ENCODE measurements around the gene ANXA8. TPM values are rescaled to one million over a fixed set of nuclear protein-coding genes. Genes with fewer than 3 reads are reported as not detected.
"Not testable (repeated sequence)": the region's sequence is repeated elsewhere in the genome, so short reads cannot be mapped to it uniquely, and the experiment has no call there.

ANXA8 gene
- polyA plus RNA-seq, 3 donors: 0.52 to 2.9 (median 0.97) TPM

GRCh38 chr10:47472647-47473046 is 11.3 kb downstream of the ANXA8 start:
- no CpG with 5 or more reads among the region's 3 CpGs for WGBS (ENCODE audit: insufficient coverage)
- intact Hi-C loops (cut with micrococcal nuclease); H4K20me1 ChIP-seq (ENCODE audit: insufficient read depth, low read length); H3K27me3 ChIP-seq (ENCODE audit: control insufficient read depth in 2 of 2, insufficient read depth in 2 of 2, low read length in 2 of 2); H3K9me3 Mint-ChIP-seq; H3K36me3 Mint-ChIP-seq; H3K36me3 ChIP-seq (replicated peaks in 1 of 2; ENCODE audit: control insufficient read depth in 1 of 2, insufficient read depth in 2 of 2, low read length in 2 of 2); H2AFZ ChIP-seq (ENCODE audit: insufficient read depth, low read depth, low read length, poor library complexity, severe bottlenecking); H3K4me3 ChIP-seq (replicated peaks in 1 of 3; ENCODE audit: low read depth in 2 of 3, low read length in 3 of 3); H3K79me2 ChIP-seq (ENCODE audit: insufficient read depth, low read length); H3K4me1 Mint-ChIP-seq; H3K9ac ChIP-seq (ENCODE audit: insufficient read depth, low read length, poor library complexity, severe bottlenecking); H3K27ac Mint-ChIP-seq; H3K27ac ChIP-seq (ENCODE audit: low read depth in 1 of 2, low read length in 2 of 2); DNase-seq; H3K27me3 Mint-ChIP-seq (ENCODE audit: low read depth in 3 of 3); H3K9me3 ChIP-seq (replicated peaks in 1 of 2; ENCODE audit: control insufficient read depth in 1 of 2, insufficient read depth in 1 of 2, low read length in 2 of 2); H3K4me3 Mint-ChIP-seq; H3K4me2 ChIP-seq (replicated peaks; ENCODE audit: extremely low read depth, low read length, poor library complexity, severe bottlenecking); H3K4me1 ChIP-seq (ENCODE audit: control insufficient read depth in 1 of 2, insufficient read depth in 2 of 2, low read length in 2 of 2): not testable (repeated sequence)

- DNase-seq; H3K9me3 Mint-ChIP-seq; H3K4me2 ChIP-seq (replicated peaks; ENCODE audit: extremely low read depth, low read length, poor library complexity, severe bottlenecking); H3K9me3 ChIP-seq (replicated peaks in 1 of 2; ENCODE audit: control insufficient read depth in 1 of 2, insufficient read depth in 1 of 2, low read length in 2 of 2); H3K27ac ChIP-seq (ENCODE audit: low read depth in 1 of 2, low read length in 2 of 2); H4K20me1 ChIP-seq (ENCODE audit: insufficient read depth, low read length); H3K4me1 Mint-ChIP-seq; H3K27me3 Mint-ChIP-seq (ENCODE audit: low read depth in 3 of 3); H3K4me1 ChIP-seq (ENCODE audit: control insufficient read depth in 1 of 2, insufficient read depth in 2 of 2, low read length in 2 of 2); H3K4me3 ChIP-seq (replicated peaks in 1 of 3; ENCODE audit: low read depth in 2 of 3, low read length in 3 of 3); H2AFZ ChIP-seq (ENCODE audit: insufficient read depth, low read depth, low read length, poor library complexity, severe bottlenecking); H3K9ac ChIP-seq (ENCODE audit: insufficient read depth, low read length, poor library complexity, severe bottlenecking); H3K27me3 ChIP-seq (ENCODE audit: control insufficient read depth in 2 of 2, insufficient read depth in 2 of 2, low read length in 2 of 2); H3K79me2 ChIP-seq (ENCODE audit: insufficient read depth, low read length); H3K36me3 ChIP-seq (replicated peaks in 1 of 2; ENCODE audit: control insufficient read depth in 1 of 2, insufficient read depth in 2 of 2, low read length in 2 of 2); H3K27ac Mint-ChIP-seq; H3K36me3 Mint-ChIP-seq; H3K4me3 Mint-ChIP-seq; intact Hi-C loops (cut with micrococcal nuclease): not testable (repeated sequence)
- WGBS (ENCODE audit: insufficient coverage): no CpG with 5 or more reads among the region's 5 CpGs
Observed at GRCh38 chr10:47472072-47472471, 11.8 kb downstream of the ANXA8 start.

- H3K4me3 Mint-ChIP-seq; H3K4me2 ChIP-seq (replicated peaks; ENCODE audit: extremely low read depth, low read length, poor library complexity, severe bottlenecking); H3K79me2 ChIP-seq (ENCODE audit: insufficient read depth, low read length); H3K4me3 ChIP-seq (replicated peaks in 1 of 3; ENCODE audit: low read depth in 2 of 3, low read length in 3 of 3); H3K9me3 ChIP-seq (replicated peaks in 1 of 2; ENCODE audit: control insufficient read depth in 1 of 2, insufficient read depth in 1 of 2, low read length in 2 of 2); H3K4me1 Mint-ChIP-seq; H3K4me1 ChIP-seq (ENCODE audit: control insufficient read depth in 1 of 2, insufficient read depth in 2 of 2, low read length in 2 of 2); H2AFZ ChIP-seq (ENCODE audit: insufficient read depth, low read depth, low read length, poor library complexity, severe bottlenecking); H3K9me3 Mint-ChIP-seq; DNase-seq; H3K9ac ChIP-seq (ENCODE audit: insufficient read depth, low read length, poor library complexity, severe bottlenecking); H3K36me3 Mint-ChIP-seq; H3K36me3 ChIP-seq (replicated peaks in 1 of 2; ENCODE audit: control insufficient read depth in 1 of 2, insufficient read depth in 2 of 2, low read length in 2 of 2); H3K27ac Mint-ChIP-seq; H4K20me1 ChIP-seq (ENCODE audit: insufficient read depth, low read length); H3K27me3 Mint-ChIP-seq (ENCODE audit: low read depth in 3 of 3); H3K27ac ChIP-seq (ENCODE audit: low read depth in 1 of 2, low read length in 2 of 2); H3K27me3 ChIP-seq (ENCODE audit: control insufficient read depth in 2 of 2, insufficient read depth in 2 of 2, low read length in 2 of 2); intact Hi-C loops (cut with micrococcal nuclease): not testable (repeated sequence)
- WGBS (ENCODE audit: insufficient coverage): 88% methylated on average over 4 of the region's 20 CpGs
Observed at GRCh38 chr10:47468731-47469528, 15.0 kb downstream of the ANXA8 start.

GRCh38 chr10:47467957-47468356 is 16.0 kb downstream of the ANXA8 start:
- H3K9me3 ChIP-seq (replicated peaks in 1 of 2; ENCODE audit: control insufficient read depth in 1 of 2, insufficient read depth in 1 of 2, low read length in 2 of 2); H3K4me1 ChIP-seq (ENCODE audit: control insufficient read depth in 1 of 2, insufficient read depth in 2 of 2, low read length in 2 of 2); H3K4me2 ChIP-seq (replicated peaks; ENCODE audit: extremely low read depth, low read length, poor library complexity, severe bottlenecking); H3K36me3 Mint-ChIP-seq; DNase-seq; H3K27me3 ChIP-seq (ENCODE audit: control insufficient read depth in 2 of 2, insufficient read depth in 2 of 2, low read length in 2 of 2); H4K20me1 ChIP-seq (ENCODE audit: insufficient read depth, low read length); H3K4me3 Mint-ChIP-seq; intact Hi-C loops (cut with micrococcal nuclease); H3K36me3 ChIP-seq (replicated peaks in 1 of 2; ENCODE audit: control insufficient read depth in 1 of 2, insufficient read depth in 2 of 2, low read length in 2 of 2); H3K27ac ChIP-seq (ENCODE audit: low read depth in 1 of 2, low read length in 2 of 2); H3K4me1 Mint-ChIP-seq; H3K79me2 ChIP-seq (ENCODE audit: insufficient read depth, low read length); H3K27ac Mint-ChIP-seq; H3K4me3 ChIP-seq (replicated peaks in 1 of 3; ENCODE audit: low read depth in 2 of 3, low read length in 3 of 3); H3K9ac ChIP-seq (ENCODE audit: insufficient read depth, low read length, poor library complexity, severe bottlenecking); H2AFZ ChIP-seq (ENCODE audit: insufficient read depth, low read depth, low read length, poor library complexity, severe bottlenecking); H3K27me3 Mint-ChIP-seq (ENCODE audit: low read depth in 3 of 3); H3K9me3 Mint-ChIP-seq: not testable (repeated sequence)
- no CpG with 5 or more reads among the region's 7 CpGs for WGBS (ENCODE audit: insufficient coverage)
